ENCODE data around the gene PILRB.
"Not testable (repeated sequence)": the region's sequence is repeated elsewhere in the genome, so short reads cannot be mapped to it uniquely, and the experiment has no call there.

PILRB gene

DNA sequence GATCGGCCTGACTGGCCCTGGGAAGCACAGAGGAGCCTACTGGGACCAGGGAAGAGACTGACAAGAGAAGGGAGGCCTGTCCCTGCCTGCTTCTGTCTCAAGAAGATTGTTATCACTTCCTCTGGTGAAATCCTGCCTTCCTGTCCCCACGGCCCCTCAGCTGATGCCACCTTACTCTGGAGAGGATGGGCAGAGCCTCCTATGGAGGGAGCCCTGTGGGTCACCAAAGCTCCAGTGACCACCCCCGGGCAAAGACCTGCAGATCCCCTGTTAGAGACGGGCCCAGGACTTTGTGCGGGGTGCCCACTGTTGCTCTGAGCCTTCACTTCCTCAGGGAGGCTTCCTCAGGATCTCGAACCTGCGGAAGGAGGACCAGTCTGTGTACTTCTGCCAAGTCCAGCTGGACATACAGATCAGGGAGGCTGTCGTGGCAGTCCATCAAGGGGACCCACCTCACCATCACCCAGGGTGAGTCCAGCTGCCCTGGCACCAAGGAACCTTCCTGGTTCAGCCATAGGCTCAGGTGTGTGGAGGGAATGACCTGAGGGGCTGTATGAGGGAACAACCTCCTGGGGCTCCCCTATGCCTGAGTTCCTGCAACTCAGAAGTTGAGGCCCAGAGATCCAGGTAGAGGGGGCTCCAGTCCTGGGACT is 1.4 kb upstream of the PILRB start:
- no peak for DNase-seq

DNA sequence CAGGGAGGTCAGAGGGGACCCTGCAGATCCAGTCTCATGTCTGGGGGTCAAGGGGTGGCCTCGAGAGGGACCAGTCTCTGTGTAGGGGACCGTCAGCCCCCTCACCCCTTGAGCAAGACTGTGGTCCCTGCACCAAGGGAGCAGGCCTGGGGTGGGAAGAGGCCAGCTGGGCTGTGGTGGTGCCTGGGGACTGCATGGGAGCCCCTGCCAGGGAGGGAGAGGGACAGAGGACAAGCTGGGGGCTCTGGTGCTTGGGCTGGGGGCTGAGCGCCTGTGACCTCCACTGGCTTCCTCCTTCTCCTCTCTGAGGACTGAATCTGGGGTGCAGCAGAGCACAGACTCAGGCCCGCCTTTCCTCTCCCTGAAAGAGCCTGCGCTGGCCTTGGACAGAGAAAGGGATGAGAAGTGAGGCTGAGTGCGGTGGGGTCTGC is 771 bp upstream of the PILRB start:
- no peak for DNase-seq

DNA sequence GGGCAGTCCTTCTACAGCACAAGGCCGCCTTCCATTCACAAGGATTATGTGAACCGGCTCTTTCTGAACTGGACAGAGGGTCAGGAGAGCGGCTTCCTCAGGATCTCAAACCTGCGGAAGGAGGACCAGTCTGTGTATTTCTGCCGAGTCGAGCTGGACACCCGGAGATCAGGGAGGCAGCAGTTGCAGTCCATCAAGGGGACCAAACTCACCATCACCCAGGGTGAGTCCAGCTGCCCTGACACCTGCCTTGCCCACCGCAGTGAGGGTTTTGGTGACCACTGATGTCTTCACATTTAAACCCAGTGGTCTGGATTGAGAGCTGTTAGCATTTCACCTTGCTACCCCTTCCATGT is 918 bp downstream of the PILRB start:
- no peak for DNase-seq

DNA sequence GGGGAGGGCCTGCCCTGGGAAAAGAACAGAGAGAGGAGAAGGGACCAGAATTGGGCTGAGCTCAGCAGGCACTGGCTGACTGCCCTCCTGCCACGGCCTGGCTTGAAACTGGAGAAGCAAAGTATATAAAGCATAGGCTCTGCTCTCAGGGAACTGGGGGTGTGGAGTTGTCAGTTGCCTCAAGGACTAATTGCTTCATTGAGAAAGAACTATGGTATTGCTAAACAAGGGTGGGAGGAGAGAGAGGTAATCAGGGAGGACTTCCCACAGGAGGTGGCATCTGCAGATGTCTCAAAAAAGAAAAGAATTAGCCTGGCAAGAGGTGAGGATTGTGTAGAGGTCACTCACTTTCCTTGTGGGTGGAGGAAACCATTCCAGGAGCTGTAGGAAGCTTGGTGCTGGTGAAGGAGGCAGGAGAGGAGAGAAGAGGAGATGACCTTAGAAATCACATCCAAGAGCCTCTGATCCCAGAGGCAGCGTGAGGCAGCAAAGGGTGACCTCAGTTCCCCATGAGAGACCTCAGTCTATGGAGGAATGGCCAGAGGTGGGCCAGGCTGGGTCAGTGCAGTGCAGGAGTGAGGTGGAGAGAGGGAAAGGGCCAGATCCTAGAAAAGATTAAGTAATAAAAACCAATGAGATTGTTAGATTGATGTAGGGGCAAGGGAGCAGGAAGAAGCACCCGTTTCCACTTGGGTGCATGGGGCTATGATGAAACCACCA is 2.4 kb downstream of the PILRB start:
- DNase-seq, result no peak

DNA sequence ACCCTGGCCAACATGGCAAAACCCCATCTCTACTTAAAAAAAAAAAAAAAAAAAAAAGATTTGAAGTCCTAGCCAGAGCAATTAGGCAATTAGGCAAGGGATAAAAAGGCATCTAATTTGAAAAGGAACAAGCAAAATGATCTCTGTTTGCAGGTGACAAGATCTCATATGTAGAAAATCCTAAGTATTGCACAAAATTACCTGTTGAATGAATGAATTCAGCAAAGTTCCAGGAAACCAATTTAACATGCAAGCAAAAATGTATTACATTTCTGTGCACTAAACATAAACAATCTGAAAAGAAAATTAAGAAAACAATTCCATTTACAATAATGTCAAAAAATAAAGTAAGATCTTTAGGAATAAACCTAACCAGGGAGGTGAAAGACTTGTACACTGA is 5.2 kb downstream of the PILRB start:
- DNase-seq, result no peak

DNA sequence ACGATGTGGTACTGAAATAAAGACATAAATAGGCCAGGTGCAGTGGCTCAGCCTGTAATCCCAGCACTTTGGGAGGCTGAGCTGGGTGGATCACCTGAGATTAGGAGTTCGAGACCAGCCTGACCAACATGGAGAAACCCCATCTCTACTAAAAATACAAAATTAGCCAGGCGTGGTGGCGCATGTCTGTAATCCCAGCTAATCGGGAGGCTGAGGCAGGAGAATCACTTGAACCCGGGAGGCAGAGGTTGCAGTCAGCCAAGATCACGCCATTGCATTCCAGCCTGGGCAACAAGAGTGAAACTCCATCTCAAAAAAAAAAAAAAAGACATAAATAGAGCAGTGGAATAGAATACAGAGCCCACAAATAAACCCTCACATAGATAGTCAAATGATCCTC is 5.9 kb downstream of the PILRB start:
- not testable (repeated sequence) for DNase-seq

DNA sequence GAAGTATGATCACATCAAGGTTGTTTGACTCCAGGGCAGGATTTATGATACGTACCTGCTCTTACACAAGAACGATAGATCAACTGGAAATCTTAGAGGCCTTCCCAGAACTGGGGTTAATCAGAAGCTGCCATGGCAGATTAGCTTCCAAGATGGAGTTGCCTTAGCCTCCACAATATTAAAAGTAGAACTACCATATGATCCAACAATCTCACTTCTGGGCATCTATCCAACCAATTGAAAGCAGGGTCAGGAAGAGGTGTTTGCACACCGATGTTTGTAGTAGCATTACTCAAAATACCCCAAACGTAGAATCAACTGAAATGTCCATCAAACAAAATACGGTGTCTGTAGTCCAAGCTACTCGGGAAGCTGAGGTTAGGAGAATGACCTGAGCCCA is 6.6 kb downstream of the PILRB start:
- DNase-seq, result no peak

DNA sequence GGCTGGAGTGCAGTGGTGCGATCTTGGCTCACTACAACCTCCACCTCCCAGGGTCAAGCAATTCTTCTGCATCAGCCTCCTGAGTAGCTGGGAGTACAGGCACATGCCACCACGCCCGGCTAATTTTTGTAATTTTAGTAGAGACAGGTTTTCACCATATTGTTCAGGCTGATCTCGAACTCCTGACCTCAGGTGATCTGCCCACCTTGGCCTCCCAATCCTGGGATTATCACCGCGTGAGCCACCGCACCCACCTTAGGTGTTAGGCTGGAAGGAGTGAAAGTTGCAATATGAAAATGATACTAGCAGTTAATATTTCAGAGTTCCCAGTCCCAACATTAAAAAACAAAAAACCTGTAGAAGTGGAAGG is 8.1 kb downstream of the PILRB start:
- DNase-seq, result not testable (repeated sequence)

DNA sequence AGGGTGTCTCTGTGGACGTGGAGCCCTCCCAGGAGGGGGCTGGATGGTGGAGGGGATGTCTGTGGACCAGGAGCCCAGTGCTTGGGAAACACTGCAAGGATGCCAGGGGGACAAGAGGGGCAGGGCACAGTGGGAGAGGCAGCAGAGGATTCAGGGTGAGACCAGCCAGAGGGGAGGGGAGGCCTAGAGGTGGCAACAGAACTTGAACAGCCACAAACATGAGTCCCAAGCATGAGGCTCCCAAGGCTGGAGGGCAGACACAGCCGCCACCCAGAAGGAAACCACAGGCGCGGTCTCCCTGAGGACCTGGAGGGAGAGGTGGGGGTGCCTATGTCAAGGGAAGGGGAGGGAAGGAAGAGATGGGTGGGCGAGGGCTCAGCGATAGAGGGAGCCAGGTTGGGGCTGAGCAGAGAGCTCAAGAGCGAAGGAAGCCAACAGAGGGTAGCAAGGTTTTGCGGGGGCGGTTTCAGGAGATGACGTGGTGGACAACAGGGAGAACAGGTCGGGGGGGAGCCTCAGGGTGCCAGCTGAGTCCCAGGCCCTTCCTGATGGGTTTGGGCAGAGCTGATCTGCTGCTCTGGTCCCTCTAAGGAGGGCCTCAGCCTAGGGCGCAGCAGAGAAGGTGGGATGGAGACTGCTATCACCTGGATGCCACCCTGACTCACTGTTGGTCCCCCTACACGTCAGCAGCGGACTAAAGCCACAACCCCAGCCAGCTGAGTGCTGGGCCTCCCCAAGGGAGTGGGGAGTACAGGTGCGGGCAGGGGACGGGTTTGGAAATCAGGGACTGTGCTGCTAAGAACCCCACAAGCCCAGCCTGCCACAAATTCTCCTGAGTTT is 8.7 kb downstream of the PILRB start:
- no peak for DNase-seq

DNA sequence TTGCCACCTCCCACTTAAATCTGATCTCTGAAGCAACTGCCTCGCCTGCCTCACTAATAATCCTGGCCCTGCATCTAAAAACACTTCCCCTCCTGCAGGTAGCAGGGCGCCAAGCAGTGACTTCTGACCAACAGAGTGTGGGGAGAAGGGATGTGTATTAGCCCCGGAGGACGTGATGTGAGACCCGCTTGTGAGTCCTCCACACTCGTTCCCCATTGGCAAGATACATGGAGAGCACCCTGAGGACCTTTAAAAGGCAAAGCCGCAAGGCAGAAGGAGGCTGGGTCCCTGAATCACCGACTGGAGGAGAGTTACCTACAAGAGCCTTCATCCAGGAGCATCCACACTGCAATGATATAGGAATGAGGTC is 9.3 kb downstream of the PILRB start:
- no peak for DNase-seq

DNA sequence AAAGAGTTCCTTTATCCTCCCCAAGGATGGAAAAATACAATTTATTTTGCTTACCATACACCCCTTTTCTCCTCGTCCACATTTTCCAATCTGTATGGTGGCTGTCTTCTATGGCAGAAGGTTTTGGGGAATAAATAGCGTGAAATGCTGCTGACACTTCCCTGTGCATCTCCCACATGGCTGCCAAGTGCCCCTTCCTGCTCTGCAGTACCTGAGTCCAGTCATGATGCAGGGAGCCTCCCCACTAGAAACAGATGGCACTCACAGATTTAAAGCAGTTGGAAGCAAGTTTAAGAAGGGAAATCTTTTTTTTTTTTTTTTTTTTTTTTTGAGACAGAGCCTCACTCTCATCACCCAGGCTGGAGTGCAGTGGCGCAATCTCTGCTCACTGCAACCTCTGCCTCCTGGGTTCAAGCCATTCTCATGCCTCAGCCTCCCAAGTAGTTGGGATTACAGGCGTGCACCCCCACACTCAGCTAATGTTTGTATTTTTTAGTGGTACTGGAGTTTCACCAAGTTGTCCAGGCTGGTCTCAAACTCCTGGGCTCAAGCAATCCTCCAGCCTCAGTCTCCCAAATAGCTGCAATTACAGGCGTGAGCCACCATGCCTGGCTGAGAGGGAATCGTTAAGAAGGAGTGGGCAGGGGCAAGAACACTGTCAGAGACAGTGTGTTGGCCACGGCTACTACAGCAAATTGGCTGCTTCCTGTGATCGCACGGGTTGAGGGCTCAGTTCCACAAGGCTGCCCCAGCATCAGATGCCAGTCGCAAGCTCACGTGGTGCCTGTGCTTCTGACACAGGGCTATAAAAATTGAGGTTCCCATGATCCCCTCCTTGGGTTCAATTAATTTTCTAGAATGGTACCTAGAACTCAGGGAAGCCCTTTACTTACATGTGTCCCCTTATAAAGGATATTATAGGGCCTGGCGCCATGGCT is 10.0 kb downstream of the PILRB start:
- DNase-seq, result no peak

DNA sequence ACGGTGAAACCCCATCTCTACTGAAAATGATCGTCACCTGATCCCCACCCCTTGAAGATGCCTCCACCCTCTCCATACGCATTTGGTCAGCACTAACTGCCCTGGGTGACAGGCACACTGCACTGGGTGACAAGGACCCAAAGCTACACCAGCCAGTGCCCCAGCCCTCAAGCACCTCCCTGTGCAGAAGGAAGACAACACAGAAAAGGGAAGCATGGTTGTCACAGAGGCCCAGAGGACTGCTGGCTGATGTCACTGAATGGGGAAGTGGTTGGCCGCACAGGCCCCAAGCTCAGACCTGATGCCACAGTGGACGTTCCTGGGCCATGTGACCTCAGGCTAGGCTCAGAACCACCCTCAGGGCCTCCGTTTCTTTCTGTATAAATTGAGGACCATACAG is 11.2 kb downstream of the PILRB start:
- no peak for DNase-seq

DNA sequence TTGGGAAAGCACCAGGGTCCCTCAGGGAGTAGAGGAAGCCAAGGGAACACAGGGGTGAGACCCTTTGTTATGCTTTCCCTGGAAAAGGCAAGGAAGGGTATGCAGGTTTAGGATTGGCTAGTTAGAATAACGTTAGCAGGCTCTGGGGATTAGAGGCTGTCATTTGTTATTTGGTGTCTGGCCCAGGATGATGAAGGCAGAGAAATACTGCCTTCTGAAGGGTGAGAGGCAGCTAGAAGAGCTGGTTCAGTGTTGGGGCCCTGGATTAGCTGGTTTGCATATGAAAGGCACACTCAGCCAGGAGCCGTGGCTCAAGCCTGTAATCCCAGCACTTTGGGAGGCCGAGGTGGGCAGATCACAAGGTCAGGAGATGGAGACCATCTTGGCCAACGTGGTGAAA is 12.4 kb downstream of the PILRB start:
- no peak for DNase-seq

DNA sequence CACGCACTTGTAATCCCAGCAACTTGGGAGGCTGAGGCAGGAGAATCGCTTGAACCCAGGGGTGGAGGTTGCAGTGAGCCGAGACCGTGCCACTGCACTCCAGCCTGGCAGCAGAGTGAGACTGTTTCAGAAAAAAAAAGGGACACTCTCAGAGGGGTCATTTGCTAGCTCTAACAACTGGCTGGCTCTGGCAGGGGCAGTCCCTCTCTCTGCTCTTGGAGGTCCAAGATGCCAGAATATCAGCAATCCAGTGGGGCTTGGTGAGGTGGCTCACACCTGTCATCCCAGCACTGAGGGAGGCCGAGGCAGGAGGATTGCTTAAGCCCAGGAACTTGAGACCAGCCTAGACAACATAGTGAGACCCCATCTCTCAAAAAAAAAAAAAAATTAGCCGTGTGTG is 12.8 kb downstream of the PILRB start:
- no peak for DNase-seq

DNA sequence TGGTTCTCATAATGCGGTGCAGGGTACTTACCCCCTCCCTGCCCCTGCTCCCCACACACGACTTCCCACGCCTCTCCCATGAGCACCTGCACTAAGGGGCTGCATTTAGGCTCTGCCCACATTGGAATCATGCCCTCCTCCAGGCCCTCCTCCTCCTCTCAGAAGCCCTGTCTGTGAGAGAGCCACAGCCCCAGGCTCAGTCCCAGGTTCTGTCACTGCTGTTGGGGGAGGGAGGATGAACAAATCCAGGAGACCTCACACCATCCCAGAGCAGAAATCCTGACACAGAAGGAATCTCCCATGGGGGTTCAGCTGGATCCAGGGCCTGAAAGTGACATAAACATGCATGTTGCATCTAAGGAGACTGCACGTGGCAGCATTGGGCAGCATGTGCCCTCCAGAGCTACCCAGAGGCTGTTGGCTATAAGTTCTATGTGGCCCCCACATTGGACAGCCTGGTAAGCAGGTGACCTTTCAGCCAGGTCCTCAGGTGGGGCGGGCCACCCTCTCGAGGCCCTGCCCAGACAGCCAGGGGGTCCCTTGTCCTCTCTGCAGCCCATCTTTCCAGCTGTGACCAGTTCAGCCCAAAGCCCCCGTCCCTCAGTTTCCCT is 13.7 kb downstream of the PILRB start:
- DNase-seq, result no peak

DNA sequence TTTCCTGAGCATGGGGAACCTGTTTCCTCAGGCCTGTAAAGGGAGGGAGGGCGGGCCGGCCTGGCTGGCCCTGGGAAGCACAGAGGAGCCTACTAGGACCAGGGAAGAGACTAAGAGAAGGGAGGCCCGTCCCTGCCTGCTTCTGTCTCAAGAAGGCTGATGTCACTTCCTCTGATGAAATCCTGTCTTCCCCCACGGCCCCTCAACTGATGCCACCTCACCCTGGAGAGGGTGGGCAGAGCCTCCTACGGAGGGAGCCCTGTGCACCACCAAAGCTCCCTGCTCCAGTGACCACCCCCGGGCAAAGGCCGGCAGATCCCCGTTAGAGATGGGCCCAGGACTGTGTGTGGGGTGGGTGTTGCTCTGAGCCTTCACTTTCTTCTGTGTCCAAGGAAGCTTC is 14.3 kb downstream of the PILRB start:
- no peak for DNase-seq

DNA sequence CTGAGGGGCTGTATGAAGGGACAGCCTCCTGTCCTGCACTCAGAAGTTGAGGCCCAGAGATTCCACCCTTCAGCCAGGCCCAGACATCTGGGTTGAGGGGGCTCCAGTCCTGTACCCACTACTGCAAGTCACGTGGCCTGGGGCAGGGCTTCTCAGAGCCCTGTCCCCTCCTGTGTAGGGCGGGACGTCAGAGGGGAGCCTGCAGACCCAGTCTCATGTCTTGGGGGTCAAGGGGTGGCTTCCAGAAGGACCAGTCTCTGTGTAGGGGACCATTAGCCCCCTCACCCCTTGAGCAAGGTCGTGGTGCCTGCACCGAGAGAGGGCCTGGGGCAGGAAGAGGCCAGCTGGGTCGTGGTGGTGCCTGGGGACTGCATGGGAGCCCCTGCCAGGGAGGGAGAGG is 14.8 kb downstream of the PILRB start:
- no peak for DNase-seq

DNA sequence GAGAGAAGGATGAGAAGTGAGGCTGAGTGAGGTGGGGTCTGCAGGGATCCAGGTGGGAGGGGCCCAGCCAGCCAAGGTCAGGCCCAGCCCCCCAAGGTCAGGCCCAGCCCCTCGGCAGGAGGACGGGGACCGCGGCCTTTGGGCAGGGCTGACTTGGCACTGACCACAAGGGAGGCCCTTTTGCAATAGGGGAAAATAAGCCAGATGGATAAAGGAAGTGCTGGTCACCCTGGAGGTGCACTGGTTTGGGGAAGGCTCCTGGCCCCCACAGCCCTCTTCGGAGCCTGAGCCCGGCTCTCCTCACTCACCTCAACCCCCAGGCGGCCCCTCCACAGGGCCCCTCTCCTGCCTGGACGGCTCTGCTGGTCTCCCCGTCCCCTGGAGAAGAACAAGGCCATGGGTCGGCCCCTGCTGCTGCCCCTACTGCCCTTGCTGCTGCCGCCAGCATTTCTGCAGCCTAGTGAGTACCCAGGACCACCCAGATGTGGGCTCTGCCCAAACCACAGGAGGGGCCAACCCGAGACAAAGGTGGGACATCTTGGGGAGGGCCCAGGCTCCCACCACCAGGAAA is 15.4 kb downstream of the PILRB start, which contains the start of gene PILRA:
Gene PILRA, plus strand, starts transcription at position 227 of the 571 bp plus-strand sequence. Its CDS starts 170 bp downstream, at position 397.
- DNase-seq, result no peak

DNA sequence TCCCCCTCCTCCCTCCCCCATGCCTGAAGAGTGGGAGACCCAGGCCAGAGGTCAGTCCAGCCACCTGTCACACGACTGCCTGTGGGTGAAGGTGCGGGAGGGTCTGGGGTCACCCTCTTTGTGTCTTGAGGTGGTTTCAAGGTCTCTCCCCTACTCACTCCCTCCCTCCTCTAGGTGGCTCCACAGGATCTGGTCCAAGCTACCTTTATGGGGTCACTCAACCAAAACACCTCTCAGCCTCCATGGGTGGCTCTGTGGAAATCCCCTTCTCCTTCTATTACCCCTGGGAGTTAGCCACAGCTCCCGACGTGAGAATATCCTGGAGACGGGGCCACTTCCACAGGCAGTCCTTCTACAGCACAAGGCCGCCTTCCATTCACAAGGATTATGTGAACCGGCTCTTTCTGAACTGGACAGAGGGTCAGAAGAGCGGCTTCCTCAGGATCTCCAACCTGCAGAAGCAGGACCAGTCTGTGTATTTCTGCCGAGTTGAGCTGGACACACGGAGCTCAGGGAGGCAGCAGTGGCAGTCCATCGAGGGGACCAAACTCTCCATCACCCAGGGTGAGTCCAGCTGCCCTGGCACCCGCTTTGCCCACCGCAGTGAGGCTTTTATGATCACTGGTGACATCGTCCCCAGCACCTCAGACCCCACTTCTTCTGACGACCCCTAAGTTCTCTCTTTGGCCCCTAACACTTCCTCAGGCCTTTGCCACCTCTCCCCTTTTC is 16.1 kb downstream of the PILRB start:
- not testable (repeated sequence) for DNase-seq

DNA sequence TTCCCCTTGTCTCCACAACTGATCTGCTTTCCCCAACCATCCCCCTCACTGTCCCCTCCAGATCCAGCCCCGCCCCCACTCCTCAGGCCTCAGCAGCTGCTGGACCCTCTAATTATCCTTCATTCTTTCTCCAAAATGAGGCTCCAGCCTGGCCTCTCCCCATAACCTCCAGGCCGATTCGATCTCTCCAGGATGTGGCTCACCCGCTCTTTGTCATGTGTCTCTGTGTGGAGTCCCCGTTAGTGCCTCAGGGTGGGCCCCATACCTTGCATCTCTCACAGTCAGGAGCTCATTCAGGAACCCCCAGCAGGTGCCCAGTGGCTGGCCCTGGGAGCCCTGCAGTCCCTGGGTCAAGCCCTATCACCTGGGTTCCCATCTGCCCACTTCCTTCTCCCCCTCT is 16.7 kb downstream of the PILRB start:
- no peak for DNase-seq

DNA sequence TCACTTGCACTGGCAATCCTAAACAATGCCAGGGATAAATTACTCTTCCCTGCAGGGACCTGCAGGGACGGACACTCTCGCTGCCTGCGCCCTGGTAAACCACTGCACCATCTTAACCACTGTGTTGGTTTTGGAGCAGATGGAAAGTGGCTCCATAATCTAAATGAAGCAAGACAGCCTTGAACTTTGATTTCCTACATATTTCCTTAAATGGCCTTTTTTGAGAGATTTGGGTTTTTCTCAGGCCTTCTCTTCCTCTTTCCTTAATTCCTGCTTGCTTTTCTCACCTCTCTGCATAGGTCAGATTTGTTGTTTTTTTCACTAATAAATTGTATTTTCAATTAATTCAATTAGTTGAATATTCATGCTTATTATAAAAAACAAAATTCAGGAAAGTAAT is 18.1 kb downstream of the PILRB start:
- no peak for DNase-seq
